Activated CD4-positive, alpha-beta T cell treated with anti-CD3 and anti-CD28 coated beads, Interleukin-10, Interleukin-2, amounts not matched to agents 100 ng/mL and 50 ng/mL, durations not matched to agents 16 hours and 8 hours (primary cell): ENCODE data around the gene ECI2.
"Not testable (repeated sequence)": the region's sequence is repeated elsewhere in the genome, so short reads cannot be mapped to it uniquely, and the experiment has no call there.

ENCODE experiments used
- DNase-seq: peaks from one replicate; pipeline ENCODE4 v3.0.0-alpha.2; 2020

ECI2 gene

DNA sequence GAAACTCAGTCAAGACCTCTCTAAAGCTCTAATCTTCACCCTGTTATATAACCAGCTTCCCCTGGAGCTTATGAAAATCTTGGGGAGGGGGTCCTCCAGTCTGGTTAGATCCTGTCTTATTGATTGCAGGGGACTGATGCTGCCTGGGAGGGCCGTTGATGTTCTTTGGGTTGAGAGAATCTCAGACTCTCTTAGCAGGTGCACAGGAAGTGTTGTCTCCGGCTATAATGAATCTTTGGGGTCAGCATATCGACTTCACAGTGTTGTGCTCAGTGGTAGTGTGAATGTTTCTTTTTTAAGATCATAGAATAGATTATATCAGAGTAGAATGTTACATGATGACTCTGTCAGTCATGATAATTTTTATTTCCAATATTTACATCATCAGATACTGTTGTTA is 2.8 kb upstream of the ECI2 start:
- DNase-seq: no peak

DNA sequence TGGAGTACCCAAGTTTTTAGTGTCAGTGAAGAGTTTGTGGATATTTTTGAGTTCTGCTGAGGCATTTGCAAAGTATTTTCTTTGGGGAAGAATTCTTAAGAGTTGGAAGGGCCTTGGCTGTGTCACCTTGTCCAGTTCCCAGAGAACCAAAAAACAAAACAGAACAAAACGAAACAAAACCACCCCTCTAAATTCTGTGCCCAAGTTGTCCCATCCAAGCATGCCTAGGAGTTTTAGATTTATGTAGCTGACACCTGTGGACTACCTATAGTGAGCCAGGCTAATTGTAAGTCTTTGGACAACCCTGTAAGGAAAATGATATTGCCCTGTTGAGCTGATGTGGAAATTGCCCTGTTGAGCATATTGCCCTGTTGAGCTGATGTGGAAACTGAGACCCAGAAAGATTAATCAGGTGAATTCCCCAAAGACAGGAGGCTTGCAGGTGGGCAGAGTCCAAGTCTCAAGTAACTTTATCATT is 1.0 kb upstream of the ECI2 start:
- DNase-seq: no peak

- peak; percentile 96 for DNase-seq
Measured at GRCh38 chr6:4135665-4136353, 434 bp upstream of the ECI2 start.

DNA sequence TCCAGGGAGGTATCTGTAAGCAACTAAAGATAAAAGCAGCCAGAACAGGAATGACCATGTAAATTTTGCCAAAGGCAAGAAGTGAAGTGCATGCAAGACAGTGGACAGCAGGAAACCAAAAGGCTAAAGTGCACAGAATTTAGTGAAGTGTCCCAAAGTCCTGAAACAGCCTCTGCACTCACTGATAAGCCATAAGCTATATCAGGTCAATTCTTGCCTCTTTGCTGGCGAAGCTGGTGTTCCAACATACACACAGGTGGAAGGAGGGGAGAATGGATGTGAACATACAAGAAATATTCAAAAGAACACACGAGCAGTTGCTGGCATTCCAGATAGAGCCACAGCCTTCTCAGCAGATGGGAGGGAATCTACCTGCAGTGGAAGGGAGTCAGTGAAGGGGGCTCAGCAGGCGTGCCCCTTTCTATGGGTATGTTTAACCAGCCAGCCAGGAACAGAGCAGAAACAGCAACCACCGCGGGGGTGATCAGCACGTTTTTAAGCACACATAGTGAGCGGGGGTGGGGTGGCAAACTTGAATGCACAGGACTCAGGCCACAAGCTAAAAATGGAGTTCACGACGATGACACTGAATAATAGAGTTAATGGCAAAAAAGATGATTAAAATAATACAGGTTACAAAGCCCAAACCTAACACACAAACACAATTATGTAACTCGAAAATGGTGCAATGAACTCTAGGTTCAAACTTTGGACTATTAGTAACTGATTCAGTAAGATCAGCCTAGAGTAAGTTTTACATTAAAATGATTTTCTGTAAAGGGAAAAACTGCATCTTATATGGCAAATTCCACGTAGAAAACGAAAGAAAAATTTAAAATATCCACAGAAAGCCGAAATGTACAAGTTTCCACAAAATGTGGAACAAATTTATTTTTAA is 1.2 kb downstream of the ECI2 start:
- DNase-seq: peak; percentile 38

DNA sequence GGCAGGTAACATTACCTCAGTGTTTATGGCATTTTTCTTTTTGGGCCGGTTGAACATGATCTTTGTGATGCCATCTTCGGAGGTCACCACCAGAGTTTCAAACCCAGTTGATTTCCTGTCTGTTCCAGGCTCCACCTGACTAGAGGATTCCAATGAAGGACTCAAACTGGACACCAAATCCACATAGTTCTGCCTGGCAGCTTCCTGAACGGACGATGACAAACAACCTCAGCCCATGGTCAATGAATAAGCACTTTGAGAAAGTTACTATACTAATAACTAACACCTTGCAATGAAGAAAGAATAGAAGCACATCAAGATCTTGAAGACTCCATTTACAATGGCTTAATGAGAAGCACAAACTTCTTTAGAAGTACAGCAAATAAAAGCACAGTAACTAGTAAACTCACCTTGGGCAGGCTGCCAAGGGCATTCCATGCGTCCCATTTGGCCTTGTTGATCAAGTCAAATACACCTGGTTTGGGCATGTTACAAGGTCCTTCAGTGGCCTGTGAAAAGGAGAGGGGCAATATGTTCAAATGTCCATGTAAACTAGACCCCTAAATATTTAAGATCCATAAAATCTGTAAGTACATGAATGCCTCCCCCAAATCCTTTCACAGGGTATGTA is 4.9 kb downstream of the ECI2 start:
- DNase-seq: no peak

GRCh38 chr6:4129446-4129845 is 5.9 kb downstream of the ECI2 start:
- DNase-seq: no peak

GRCh38 chr6:4128748-4129147 is 6.6 kb downstream of the ECI2 start:
- DNase-seq: no peak

DNA sequence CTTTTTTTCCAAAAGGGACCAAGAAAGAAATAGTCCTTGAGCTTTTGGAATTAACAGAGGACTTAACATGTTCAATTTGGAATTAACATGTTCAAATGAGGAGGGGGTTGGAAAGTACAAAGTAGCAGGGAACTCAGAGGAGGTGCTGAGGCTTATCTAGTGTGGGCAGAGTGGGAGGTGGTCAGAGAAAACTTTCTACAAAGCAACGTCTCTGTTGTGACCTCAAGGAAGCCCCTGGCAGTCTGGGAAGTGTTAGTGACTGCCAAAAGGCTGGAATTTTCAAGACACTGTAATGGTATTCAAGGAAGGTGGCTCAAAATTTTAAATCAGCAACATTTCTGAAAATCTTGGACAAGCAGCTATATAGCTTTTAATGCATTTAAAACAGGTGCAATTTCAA is 7.3 kb downstream of the ECI2 start:
- no peak for DNase-seq

- peak; percentile 7 for DNase-seq
Measured at GRCh38 chr6:4125933-4126864, 9.2 kb downstream of the ECI2 start.

GRCh38 chr6:4125500-4125899 is 9.9 kb downstream of the ECI2 start:
- no peak for DNase-seq

DNA sequence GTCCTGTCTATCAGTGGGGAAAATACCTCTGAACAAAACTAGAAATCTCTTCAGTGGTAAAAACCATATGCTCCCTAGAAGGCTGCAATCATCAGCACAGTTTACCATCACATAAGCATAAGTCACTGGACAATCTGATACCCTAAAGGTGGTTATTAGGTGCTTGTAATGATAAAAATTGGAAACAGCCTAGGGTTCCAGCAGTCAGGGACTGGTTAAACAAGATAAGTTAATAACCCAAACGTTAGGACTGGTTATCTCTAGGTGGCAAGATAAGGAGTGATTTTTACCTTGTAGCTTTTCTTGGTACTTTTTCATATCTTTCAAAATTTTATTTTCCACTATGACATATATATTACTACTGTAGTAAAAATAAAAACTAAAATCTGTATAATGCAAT is 11.0 kb downstream of the ECI2 start:
- DNase-seq: no peak

- DNase-seq: no peak
Measured at GRCh38 chr6:4115741-4116140, 19.6 kb downstream of the ECI2 start.

GRCh38 chr6:4114123-4114522 is 21.3 kb downstream of the ECI2 start:
- DNase-seq: no peak

DNA sequence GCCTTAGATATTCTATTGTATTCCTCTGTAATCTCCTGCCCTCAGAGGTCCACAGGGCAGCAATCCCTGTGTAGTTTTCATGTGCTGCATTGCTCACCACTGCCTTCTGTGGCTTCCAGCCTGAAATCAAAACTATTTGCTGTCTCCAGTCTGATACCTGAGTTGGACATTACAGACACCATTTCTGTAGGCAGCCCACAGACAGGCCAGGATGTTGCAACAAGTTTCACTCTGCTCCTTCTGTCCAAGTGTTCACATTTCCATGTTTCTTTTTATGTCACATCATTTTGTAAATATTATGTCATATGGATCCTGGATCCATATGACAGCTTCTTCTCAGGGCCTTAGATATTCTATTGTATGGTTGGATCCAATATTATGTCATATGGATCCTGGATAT is 21.7 kb downstream of the ECI2 start:
- DNase-seq: no peak

- DNase-seq: no peak
Measured at GRCh38 chr6:4112366-4112765, 23.0 kb downstream of the ECI2 start.

- DNase-seq: not testable (repeated sequence)
Measured at GRCh38 chr6:4109363-4109815, 26.0 kb downstream of the ECI2 start.

DNA sequence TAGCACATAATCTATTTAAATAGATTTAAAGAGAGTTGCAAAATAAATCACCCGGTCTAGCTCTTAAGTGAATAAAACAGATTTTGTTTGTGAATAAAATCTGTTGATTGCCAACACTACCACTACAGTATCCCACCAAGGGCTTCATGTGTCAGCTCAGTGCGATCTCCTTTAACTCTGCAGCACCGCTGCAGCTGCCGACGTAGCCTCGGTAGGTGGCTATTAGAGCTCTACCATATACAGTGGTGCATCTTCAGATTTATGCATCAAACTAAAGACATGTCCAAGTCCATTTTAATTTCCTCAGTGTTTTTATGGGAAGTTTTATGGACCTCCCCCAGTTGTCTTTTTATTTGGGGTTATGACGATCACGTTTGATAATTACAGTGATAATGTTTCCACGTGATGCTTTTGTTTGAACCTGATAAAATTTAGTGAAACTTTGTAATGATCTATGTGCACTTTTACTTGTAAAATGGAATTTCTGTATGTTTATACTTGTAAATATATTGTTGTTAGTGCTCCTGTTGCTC is 26.7 kb downstream of the ECI2 start:
- DNase-seq: no peak

GRCh38 chr6:4107873-4108272 is 27.5 kb downstream of the ECI2 start:
- no peak for DNase-seq

- DNase-seq: no peak
Measured at GRCh38 chr6:4105980-4106536, 29.3 kb downstream of the ECI2 start.

DNA sequence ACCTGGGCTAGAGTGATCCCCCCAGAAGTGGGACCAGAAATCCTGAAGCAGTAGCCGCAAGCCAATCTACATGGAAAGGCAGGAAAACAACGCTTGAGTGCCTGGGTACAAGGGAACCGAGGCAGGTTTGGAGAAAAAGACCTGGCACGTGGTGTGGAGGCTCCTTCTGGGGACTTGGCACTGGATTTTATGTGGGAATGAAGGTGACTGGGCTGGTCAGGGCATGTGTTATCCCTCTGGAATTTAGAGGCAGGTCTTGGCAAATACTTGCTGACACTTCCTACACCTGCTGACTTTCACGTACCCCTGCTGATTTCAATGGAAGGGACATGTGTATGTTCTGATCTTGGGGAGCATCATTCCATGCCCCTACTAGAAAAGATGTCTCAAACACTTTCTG is 31.4 kb downstream of the ECI2 start:
- no peak for DNase-seq

DNA sequence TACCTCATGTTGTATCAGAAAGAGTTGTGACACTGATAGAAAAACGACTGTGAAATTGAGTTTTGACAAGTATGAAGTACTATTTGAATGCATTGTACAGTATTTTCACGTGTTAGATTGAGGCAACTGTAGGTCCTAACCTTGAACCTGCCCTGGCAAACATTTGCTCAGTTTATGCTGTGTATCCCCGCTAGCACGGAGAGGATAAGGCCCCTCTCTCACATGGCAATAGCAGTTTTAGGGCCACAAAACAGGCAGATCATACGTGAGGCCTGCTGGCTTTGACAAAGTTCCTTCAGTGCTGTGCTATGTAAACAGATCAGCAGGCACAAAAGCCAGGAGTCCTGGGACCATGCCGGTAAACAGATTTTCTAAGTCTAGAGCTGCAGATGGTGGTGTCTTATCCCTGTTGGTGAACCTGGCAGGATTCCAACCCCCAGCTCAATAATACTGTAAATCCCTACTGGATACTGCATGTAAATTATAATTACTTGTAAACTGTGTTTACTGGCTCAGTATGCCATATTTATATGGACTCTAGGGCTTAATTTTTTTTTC is 32.6 kb downstream of the ECI2 start:
- DNase-seq: no peak

DNA sequence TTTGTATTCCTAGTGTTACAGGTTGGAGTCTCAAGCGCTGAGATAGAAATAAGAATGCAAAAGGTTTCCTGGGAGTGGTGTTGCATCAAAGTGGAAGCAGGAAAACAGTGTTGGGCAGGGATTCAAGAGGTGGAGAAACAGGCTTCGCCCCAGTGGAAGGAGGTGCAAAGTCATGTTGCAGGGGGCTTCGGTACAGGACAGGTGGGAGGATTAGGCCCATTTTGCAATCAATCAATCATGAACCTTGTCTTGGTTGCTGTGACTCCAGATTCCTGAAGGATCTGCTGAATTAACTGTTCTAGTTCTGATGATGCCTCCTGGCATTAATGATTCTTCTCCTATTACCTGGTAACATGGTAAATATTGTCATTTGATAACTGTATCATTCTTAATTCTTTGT is 34.1 kb downstream of the ECI2 start:
- DNase-seq: no peak
